Tibial nerve (tissue), 4 donors: ENCODE results near the gene OSBPL10.

Experiments used
- EP300 ChIP-seq, 2 donors: sonication (generic); formaldehyde crosslinking; IDR thresholded peaks; one replicate each; pipeline ENCODE4 v1.6.1; 2017; ENCODE audit warnings: antibody characterized with exemption in 2 of 2, mild to moderate bottlenecking in 1 of 2
- POLR2A ChIP-seq, 2 donors: fragments of 450-650 bp; IDR thresholded peaks; one replicate each; pipeline ENCODE4 v1.6.1; 2017; ENCODE audit warnings: antibody characterized with exemption in 2 of 2, mild to moderate bottlenecking in 2 of 2, moderate library complexity in 2 of 2
- TF ChIP-seq, protein P1 (sequence below), 5 experiments: fragments of 200-600 bp in 3 of 5; fragments of 450-650 bp in 2 of 5; sonication (generic) in 3 of 5; IDR thresholded peaks; one replicate each; pipeline ENCODE4 v1.5.1; 2016 to 2019; ENCODE audit warnings: antibody characterized with exemption in 5 of 5, mild to moderate bottlenecking in 3 of 5, moderate library complexity in 2 of 5

DNA sequence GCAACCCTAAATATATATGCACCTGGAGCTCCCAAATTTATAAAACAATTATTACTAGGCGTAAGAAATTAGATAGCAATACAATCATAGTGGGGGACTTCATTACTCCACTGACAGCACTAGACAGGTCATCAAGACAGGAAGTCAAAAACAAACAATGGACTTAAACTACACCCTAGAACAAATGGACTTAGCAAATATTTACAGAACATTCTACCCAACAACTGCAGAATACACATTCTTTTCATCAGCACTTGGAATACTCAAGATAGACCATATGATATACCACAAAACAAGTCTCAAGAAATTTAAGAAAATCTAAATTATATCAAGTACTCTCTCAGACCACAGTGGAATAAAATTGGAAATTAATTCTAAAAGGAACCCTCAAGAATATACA, 201.5 kb downstream of the OSBPL10 start:
- TF ChIP-seq, protein P1, sequence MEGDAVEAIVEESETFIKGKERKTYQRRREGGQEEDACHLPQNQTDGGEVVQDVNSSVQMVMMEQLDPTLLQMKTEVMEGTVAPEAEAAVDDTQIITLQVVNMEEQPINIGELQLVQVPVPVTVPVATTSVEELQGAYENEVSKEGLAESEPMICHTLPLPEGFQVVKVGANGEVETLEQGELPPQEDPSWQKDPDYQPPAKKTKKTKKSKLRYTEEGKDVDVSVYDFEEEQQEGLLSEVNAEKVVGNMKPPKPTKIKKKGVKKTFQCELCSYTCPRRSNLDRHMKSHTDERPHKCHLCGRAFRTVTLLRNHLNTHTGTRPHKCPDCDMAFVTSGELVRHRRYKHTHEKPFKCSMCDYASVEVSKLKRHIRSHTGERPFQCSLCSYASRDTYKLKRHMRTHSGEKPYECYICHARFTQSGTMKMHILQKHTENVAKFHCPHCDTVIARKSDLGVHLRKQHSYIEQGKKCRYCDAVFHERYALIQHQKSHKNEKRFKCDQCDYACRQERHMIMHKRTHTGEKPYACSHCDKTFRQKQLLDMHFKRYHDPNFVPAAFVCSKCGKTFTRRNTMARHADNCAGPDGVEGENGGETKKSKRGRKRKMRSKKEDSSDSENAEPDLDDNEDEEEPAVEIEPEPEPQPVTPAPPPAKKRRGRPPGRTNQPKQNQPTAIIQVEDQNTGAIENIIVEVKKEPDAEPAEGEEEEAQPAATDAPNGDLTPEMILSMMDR (IDR thresholded peaks at IDR 0.05): no peak
- no peak for TF ChIP-seq POLR2A (IDR thresholded peaks at IDR 0.05)
- TF ChIP-seq EP300 (IDR thresholded peaks at IDR 0.05): no peak
